Gastrocnemius medialis (tissue), 4 donors: ENCODE results near the gene KLF15. TPM values are rescaled to one million over a fixed set of nuclear protein-coding genes. Genes with fewer than 3 reads are reported as not detected.

ENCODE experiments used
- ATAC-seq, 2 donors: fragments of 150-250 bp; one replicate each; pipeline ENCODE4 v1.9.1; 2016
- DNase-seq, 2 donors: peaks; one replicate each; pipeline ENCODE4 v3.0.0-alpha.2; 2019
- H3K27ac ChIP-seq, 4 donors: fragments of 200-600 bp; sonication (generic); 1 replicate in 1 of 4; 2 replicates in 3 of 4; pipeline ENCODE4 v1.5.1; 2016 to 2018; ENCODE audit warnings: mild to moderate bottlenecking in 2 of 4, moderate library complexity in 1 of 4
- H3K27me3 ChIP-seq, 3 donors: fragments of 200-600 bp; sonication (generic) in 2 of 3; 1 replicate in 1 of 3; 2 replicates in 2 of 3; pipeline versions ENCODE4 v1.5.1 to v1.6.0; 2016 to 2019; ENCODE audit warnings: mild to moderate bottlenecking in 1 of 3, moderate library complexity in 1 of 3
- H3K36me3 ChIP-seq, 2 donors: fragments of 200-600 bp; sonication (generic) in 1 of 2; one replicate each; pipeline ENCODE4 v1.5.1; 2017 to 2018
- H3K4me1 ChIP-seq, 2 donors: fragments of 200-600 bp; sonication (generic) in 1 of 2; one replicate each; pipeline ENCODE4 v1.5.1; 2016 to 2017; ENCODE audit warnings: mild to moderate bottlenecking in 2 of 2
- H3K4me3 ChIP-seq, 4 donors: fragments of 200-600 bp; sonication (generic) in 3 of 4; 1 replicate in 1 of 4; 2 replicates in 3 of 4; pipeline ENCODE4 v1.5.1; 2016 to 2019; ENCODE audit warnings: mild to moderate bottlenecking in 2 of 4
- H3K9me3 ChIP-seq, 3 donors: fragments of 200-600 bp; sonication (generic) in 2 of 3; 1 replicate in 1 of 3; 2 replicates in 2 of 3; pipeline ENCODE4 v1.5.1; 2016 to 2019
- CTCF ChIP-seq, 5 experiments: fragments of 450-650 bp in 3 of 5; fragments of 200-600 bp in 2 of 5; sonication (generic) in 2 of 5; IDR thresholded peaks in 4 of 5; conservative IDR thresholded peaks in 1 of 5; 1 replicate in 4 of 5; 2 replicates in 1 of 5; pipeline ENCODE4 v1.5.1; 2016 to 2019; ENCODE audit warnings: antibody characterized with exemption in 5 of 5, mild to moderate bottlenecking in 3 of 5, moderate library complexity in 3 of 5
- POLR2A ChIP-seq, 2 donors: fragments of 450-650 bp; IDR thresholded peaks; one replicate each; pipeline ENCODE4 v1.6.1; 2017; ENCODE audit warnings: antibody characterized with exemption in 2 of 2, mild to moderate bottlenecking in 2 of 2, moderate library complexity in 2 of 2
- in situ Hi-C, 4 donors: fragments of 200-750 bp; cut with MboI; loops; one replicate each; pipeline versions ENCODE4 v1.15.0 to v1.8.0; 2017; ENCODE audit warnings: low sequenced_read_pairs in 4 of 4
- intact Hi-C: fragments of 100-400 bp; cut with DNase I; formaldehyde crosslinking; loops from one replicate; pipeline ENCODE4 v1.15.1; 2023; ENCODE audit warnings: low total_unique reads
- total RNA-seq, 4 donors: library from RNA; depleted of rRNA; stranded (reverse); fragments of >200 nt; gene quantifications; one replicate each; pipeline versions ENCODE4 v1.1.0 to v1.2.3, GENCODE V29; 2016

KLF15 gene
- total RNA-seq, 4 donors from 2014 or later = 75.1 to 157 (median 106) TPM

GRCh38 chr3:126394179-126394976 is 37.2 kb upstream of the KLF15 start, which contains the start of gene CFAP100:
Gene CFAP100 (plus strand): TSS chr3:126394909. CDS start chr3:126396001, 1,092 bp downstream.
- Histone ChIP-seq H3K4me3 (peak within 1 kb of the TSS; percentile 15 to 41 (median 26)), H3K9me3 (no peaks in the 10 kb centered on the region), H3K36me3 (no peaks in the 10 kb centered on the region), H3K27me3 (peaks cover 0 to 7% (median 3%) of the 10 kb centered on the region in 3 donors), H3K4me1 (peaks cover 3 to 5% of the 10 kb centered on the region in 2 donors), H3K27ac (no peak within 1 kb of the TSS)
- TF ChIP-seq POLR2A (IDR thresholded peaks at IDR 0.05) (no peak), CTCF (IDR thresholded peaks at IDR 0.05 in 4 of 5, conservative IDR thresholded peaks at IDR 0.05 in 1 of 5) (no peak)
- intact Hi-C loops (no loop called here), in situ Hi-C loops (loop anchor here (5.0 to 25.0 kb wide), 6 partner anchors 80 to 257 kb away; partner anchors contain the start of gene ZXDC (in 2 of the 4))
- ATAC-seq (peak in 1 of 2 donors; percentile 31), DNase-seq (no peak)

GRCh38 chr3:126393563-126393962 is 36.4 kb upstream of the KLF15 start:
- in situ Hi-C loops = loop anchor here (5.0 to 25.0 kb wide), 6 partner anchors 81 to 256 kb away; partner anchors contain the start of gene ZXDC (in 2 of the 4)
- Histone ChIP-seq H3K27me3 (peaks cover 0 to 7% (median 3%) of the 10 kb centered on the region in 3 donors), H3K4me3 (no peak overlapping the region), H3K27ac (no peak overlapping the region), H3K9me3 (no peaks in the 10 kb centered on the region), H3K36me3 (no peaks in the 10 kb centered on the region), H3K4me1 (peaks cover 8 to 11% of the 10 kb centered on the region in 2 donors)
- no peak for TF ChIP-seq CTCF (IDR thresholded peaks at IDR 0.05 in 4 of 5, conservative IDR thresholded peaks at IDR 0.05 in 1 of 5)
- no peak for TF ChIP-seq POLR2A (IDR thresholded peaks at IDR 0.05)
- ATAC-seq (no peak), DNase-seq (no peak)
- intact Hi-C loops = no loop called here

- no peak for ATAC-seq
- H3K4me1 ChIP-seq = peaks cover 13 to 14% of the 10 kb centered on the region in 2 donors
- no peaks in the 10 kb centered on the region for H3K36me3 ChIP-seq
- H3K27me3 ChIP-seq = peaks cover 0 to 7% (median 3%) of the 10 kb centered on the region in 3 donors
- TF ChIP-seq POLR2A (IDR thresholded peaks at IDR 0.05) (no peak), CTCF (IDR thresholded peaks at IDR 0.05 in 4 of 5, conservative IDR thresholded peaks at IDR 0.05 in 1 of 5) (no peak)
- in situ Hi-C loops (loop anchor here (5.0 to 25.0 kb wide), 6 partner anchors 83 to 255 kb away; partner anchors contain the start of gene ZXDC (in 2 of the 4)), intact Hi-C loops (no loop called here)
- H3K4me3 ChIP-seq = no peak overlapping the region
- H3K27ac ChIP-seq = no peak overlapping the region
- no peaks in the 10 kb centered on the region for H3K9me3 ChIP-seq
- DNase-seq = no peak
These were observed 35.0 kb upstream of the KLF15 start for GRCh38 chr3:126392246-126392645.

- Histone ChIP-seq H3K36me3 (no peaks in the 10 kb centered on the region), H3K27me3 (peaks cover 0 to 7% (median 3%) of the 10 kb centered on the region in 3 donors), H3K27ac (no peak overlapping the region), H3K9me3 (no peaks in the 10 kb centered on the region), H3K4me1 (peaks cover 14 to 15% of the 10 kb centered on the region in 2 donors), H3K4me3 (no peak overlapping the region)
- ATAC-seq = no peak
- no peak for DNase-seq
- in situ Hi-C loops = loop anchor here (5.0 to 25.0 kb wide), 6 partner anchors 83 to 254 kb away; partner anchors contain the start of gene ZXDC (in 2 of the 4)
- intact Hi-C loops = no loop called here
- no peak for TF ChIP-seq CTCF (IDR thresholded peaks at IDR 0.05 in 4 of 5, conservative IDR thresholded peaks at IDR 0.05 in 1 of 5)
- no peak for TF ChIP-seq POLR2A (IDR thresholded peaks at IDR 0.05)
These were observed 34.4 kb upstream of the KLF15 start for GRCh38 chr3:126391631-126392030.
